Measurements from ENCODE around the gene FAAP20. TPM values are rescaled to one million over a fixed set of nuclear protein-coding genes. Genes with fewer than 3 reads are reported as not detected.
A peak's percentile ranks its signal among the peaks of the same experiment; 100 is the strongest.

Gene FAAP20
- total RNA-seq, 1 donor from 2014 or later, result 114 TPM

GRCh38 chr1:2205191-2205952 lies 10.8 kb upstream of the FAAP20 start:
- Mint-ChIP-seq H3K27me3 (ENCODE audit: low read depth, unreplicated experiment) (peaks cover 5% of the 10 kb centered on the region), H3K4me3 (ENCODE audit: unreplicated experiment) (no peak overlapping the region), H3K9me3 (ENCODE audit: unreplicated experiment) (no peaks in the 10 kb centered on the region), H3K4me1 (ENCODE audit: low read depth, unreplicated experiment) (peaks cover 1% of the 10 kb centered on the region), H3K36me3 (ENCODE audit: low read depth, unreplicated experiment) (peaks cover 3% of the 10 kb centered on the region), H3K27ac (ENCODE audit: unreplicated experiment) (no peak overlapping the region)
- no peaks in the 10 kb centered on the region for H4K20me1 ChIP-seq (ENCODE audit: insufficient read depth, low read length)
- H3K4me1 ChIP-seq (ENCODE audit: insufficient read depth, low read length), result peaks cover 44% of the 10 kb centered on the region
- H3K9me3 ChIP-seq (ENCODE audit: insufficient read depth, low read depth, low read length), result no peaks in the 10 kb centered on the region
- peak overlapping the region; percentile 46 for H3K9ac ChIP-seq (ENCODE audit: low read length)
- peak; percentile 77 for DNase-seq (ENCODE audit: low read depth)
- H3K27ac ChIP-seq (ENCODE audit: low read depth, low read length), result no peak overlapping the region
- H3K4me3 ChIP-seq (ENCODE audit: insufficient read depth, low read depth, low read length), result peak overlapping the region; percentile 51
- no peaks in the 10 kb centered on the region for H3K27me3 ChIP-seq (ENCODE audit: insufficient read depth, low read length)
- peak overlapping the region; percentile 83 for H3K4me2 ChIP-seq (ENCODE audit: low read length)
- TF ChIP-seq CTCF (IDR thresholded peaks at IDR 0.05; ENCODE audit: insufficient read depth, low read depth, low read length) (no peak), EZH2 (IDR thresholded peaks at IDR 0.05; ENCODE audit: insufficient read depth, low read length) (no peak)
- peak overlapping the region; percentile 71 for H2AFZ ChIP-seq (ENCODE audit: low read depth, low read length)
- no peaks in the 10 kb centered on the region for H3K36me3 ChIP-seq (ENCODE audit: insufficient read depth, low read length)
- H3K79me2 ChIP-seq (ENCODE audit: insufficient read depth, low read length), result peaks cover 3% of the 10 kb centered on the region
- no peak for FAIRE-seq

- no peaks in the 10 kb centered on the region for H3K9me3 Mint-ChIP-seq (ENCODE audit: unreplicated experiment)
- Histone ChIP-seq H3K4me1 (ENCODE audit: insufficient read depth, low read length) (peaks cover 44% of the 10 kb centered on the region), H3K9ac (ENCODE audit: low read length) (peak overlapping the region; percentile 69), H3K27ac (ENCODE audit: low read depth, low read length) (peak overlapping the region; percentile 53), H2AFZ (ENCODE audit: low read depth, low read length) (peak overlapping the region; percentile 82), H3K9me3 (ENCODE audit: insufficient read depth, low read depth, low read length) (no peaks in the 10 kb centered on the region), H3K79me2 (ENCODE audit: insufficient read depth, low read length) (peaks cover 3% of the 10 kb centered on the region), H3K36me3 (ENCODE audit: insufficient read depth, low read length) (no peaks in the 10 kb centered on the region), H3K27me3 (ENCODE audit: insufficient read depth, low read length) (no peaks in the 10 kb centered on the region), H4K20me1 (ENCODE audit: insufficient read depth, low read length) (no peaks in the 10 kb centered on the region), H3K4me2 (ENCODE audit: low read length) (peak overlapping the region; percentile 93), H3K4me3 (ENCODE audit: insufficient read depth, low read depth, low read length) (peak overlapping the region; percentile 60)
- peaks cover 3% of the 10 kb centered on the region for H3K36me3 Mint-ChIP-seq (ENCODE audit: low read depth, unreplicated experiment)
- no peak overlapping the region for H3K4me3 Mint-ChIP-seq (ENCODE audit: unreplicated experiment)
- TF ChIP-seq CTCF (IDR thresholded peaks at IDR 0.05; ENCODE audit: insufficient read depth, low read depth, low read length), result no peak
- no peak for TF ChIP-seq EZH2 (IDR thresholded peaks at IDR 0.05; ENCODE audit: insufficient read depth, low read length)
- peak; percentile 38 for DNase-seq (ENCODE audit: low read depth)
- no peak for FAIRE-seq
- no peak overlapping the region for H3K27ac Mint-ChIP-seq (ENCODE audit: unreplicated experiment)
- peaks cover 5% of the 10 kb centered on the region for H3K27me3 Mint-ChIP-seq (ENCODE audit: low read depth, unreplicated experiment)
- peaks cover under 1% of the 10 kb centered on the region for H3K4me1 Mint-ChIP-seq (ENCODE audit: low read depth, unreplicated experiment)
These were observed 10.0 kb upstream of the FAAP20 start for GRCh38 chr1:2204415-2205190.
